Stimulated activated CD8-positive, alpha-beta memory T cell treated with anti-CD3 and anti-CD28 coated beads, Interleukin-2, amount 100 ng/mL, for 48 hours (primary cell): ENCODE data around the gene AGAP9.
"Not testable (repeated sequence)": the region's sequence is repeated elsewhere in the genome, so short reads cannot be mapped to it uniquely, and the experiment has no call there.

Source experiments
- DNase-seq, 2 donors: peaks; one replicate each; pipeline ENCODE4 v3.0.0-alpha.2; 2020; ENCODE audit warnings: low read depth in 2 of 2

Gene AGAP9

DNA sequence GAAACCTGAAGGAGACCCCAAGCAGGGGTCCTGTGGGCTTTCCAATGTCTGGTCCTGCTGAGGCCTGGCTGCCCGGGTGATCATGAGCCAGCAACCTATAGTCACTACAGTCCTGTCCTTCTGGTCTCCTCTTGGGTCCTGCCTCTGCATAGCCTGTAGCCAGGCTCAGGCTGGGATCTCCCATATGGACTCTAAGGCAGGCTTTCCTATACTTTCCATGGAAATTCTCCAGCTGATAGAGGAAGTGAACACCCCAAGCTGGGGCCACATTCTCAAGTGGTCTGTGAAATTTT is 66.0 kb downstream of the AGAP9 start:
- DNase-seq = no peak

DNA sequence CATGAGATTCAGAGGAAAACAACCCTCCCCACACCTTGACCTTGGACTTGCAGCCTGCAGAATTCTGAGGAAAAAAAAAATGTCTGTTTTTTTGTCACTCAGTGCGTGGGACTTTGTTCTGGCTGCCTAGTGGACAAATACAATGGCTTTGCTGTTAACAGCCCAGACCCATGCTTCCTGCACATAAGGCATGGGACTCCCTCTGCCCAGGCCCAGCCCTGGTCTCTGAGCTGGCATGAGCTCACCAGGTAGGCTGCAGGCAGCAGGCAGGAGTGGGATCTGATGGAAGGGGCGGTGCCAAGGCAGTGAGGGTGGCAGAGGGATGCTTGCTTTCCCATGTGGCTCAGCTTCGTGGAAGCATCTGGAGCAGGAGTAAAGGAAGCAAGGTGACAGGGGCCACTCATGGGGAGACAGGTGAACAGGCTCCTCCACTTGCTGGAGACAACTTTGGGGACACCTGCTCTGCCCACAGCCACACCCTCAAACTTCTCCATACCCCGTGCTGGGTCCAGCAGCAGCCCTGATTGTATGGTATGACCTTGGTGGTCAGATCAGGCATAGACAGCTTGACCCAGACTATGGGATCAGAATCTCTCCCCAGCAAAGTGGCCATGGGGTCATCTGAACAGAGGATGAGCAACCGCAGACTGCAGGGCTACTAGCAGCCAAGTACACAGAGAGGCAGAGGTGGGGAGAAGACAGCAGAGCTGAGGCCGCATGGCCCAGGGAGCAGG is 66.5 kb downstream of the AGAP9 start:
- DNase-seq = no peak

DNA sequence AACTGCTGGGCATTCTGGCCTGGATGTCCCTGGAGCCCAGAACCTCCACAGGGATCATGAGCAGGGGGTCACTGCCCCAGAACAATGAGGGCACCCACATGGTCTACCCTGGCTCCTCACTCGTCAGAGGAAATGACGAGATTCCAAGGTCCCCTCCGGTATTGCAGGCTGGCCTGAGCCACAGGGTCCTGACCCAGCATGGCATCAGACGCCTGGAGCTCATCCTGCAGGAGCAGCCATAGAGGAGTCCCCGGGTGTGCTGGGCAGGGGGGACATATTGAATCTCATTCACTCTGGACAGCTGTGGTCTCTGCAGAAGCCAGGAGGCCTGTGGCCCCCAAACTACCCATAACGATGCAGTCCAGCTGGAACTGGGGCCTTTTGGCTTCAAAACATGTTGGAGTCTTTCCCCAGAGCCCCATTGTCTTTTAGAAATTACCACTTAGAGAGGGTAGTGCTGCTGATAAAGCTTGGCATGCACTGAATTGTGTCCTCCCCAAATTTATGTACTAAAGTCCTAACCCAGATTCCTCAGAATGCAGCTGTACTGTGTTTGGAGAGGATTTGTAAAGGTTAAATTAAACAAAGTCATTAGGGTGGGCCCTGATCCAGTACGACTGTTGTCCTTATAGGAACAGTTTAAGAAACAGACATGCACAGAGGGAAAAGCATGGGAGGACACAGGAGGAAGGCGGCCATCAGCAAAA is 67.2 kb downstream of the AGAP9 start:
- DNase-seq = no peak

DNA sequence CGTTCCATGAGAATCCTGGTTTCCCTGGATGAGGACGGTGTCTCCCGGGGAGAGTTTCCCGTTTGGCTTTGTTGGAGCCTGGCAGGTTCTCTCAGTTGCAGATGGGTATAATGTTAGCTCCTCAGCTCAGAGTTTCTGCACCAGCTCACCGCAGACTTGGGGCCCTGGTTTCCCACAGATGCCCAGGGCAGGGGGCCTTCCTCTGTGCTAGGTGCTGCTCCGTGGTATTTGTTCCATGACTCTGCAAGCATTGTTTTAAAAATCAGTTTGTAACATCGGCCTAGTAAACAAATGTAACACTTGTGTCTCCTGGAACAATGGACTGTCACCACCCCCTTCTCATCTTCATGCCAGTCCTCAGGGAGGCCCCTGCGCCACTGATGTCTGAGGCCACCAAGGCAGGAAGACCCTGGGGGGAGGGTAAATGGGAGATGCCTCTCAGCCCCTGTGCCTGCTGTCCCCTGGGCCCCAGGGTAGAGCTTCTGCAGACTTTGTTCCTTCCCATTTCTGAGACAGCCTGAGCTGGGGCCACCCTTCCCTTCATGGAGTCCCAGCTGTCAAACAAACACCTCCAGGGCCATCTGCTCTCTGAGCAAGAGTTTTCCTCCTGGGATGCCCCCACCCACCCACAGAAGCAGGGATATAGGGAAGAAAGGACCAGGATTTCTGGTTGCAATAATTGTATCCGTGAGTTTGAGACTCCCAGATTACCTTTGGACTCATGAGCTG is 67.9 kb downstream of the AGAP9 start:
- not testable (repeated sequence) for DNase-seq

DNA sequence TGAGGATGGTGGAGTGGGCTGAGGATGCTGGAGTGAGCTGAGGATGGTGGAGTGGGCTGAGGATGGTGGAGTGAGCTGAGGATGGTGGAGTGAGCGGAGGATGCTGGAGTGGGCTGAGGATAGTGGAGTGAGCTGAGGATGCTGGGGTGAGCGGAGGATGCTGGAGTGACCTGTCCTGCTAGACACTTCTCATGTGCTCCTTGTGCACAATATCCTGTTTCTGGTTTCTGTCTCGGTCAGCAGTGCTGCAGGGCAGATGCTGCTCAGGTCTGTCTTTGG is 68.7 kb downstream of the AGAP9 start:
- no peak for DNase-seq

DNA sequence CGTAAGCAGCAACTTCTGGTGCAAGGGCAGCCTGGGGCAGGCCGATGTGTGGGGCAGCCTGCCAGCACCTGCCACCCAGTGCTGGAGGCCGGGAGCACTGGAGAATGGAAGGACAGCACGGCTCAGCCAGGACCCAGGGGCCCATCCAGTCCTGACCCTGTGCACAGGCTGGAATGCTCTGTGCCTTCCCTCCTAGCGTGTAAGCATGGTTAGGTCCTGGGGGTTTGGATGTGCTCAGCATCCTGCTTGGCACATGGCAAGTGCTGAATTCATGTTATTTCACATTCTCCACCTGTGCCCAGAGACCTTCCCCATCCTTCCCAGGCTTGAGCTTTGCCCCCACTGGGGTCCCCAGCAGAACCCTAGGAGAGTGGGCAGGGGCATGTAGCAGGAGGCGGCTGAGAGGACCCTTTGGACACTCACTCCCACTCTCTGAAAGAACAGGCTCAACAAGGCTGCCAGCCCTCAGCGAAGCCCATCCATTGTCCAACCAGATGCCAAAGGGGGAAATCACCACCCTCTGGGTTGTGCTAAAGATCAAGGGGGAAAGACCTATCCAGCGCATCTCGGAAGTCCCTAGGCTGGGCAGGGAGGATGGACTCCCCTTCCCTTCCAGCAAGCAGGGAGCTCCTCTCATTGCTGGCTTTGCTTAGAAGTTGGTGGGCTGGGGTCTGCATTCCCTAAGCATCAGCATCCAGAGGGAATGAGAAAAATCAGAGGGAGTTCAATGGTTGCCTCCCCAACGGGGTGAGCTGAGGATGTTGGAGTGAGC is 69.2 kb downstream of the AGAP9 start:
- no peak for DNase-seq

DNA sequence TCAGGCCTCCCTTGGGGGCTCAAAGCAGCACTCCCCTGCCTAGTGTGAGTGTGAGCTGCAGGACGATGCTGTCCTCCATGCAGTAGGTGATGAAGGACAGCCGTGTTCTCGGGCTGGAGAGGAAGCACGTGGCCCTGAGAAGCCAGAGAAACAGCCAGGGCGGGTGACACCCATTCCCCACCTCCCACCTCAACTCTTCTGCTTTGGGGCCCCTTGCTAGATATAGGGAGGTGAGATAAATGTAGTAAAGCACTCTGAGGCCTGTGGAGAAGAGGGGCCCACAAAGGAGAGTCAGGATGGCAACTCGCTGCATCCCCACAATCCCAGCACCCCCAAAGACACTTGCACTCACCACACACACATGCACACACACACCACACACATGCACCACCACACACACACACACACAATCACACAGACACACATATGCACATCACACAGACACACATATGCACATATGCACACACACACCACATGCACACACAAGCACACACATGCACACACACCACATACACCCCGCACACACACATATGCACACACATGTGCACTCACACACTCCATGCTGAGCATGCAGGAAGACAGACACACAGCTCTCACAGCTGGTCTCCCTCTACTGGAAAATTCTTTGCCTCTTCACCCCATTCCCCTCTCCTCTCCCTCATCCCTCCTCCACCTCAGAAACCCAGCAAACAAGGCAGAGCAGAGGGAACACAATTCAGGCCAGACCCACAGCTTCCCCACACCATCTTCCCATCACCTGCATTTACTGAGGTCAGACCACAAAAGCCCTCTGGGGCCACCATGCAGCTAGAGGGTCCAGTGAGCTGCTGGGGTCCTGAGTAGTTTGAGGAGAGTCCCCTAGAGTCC is 70.1 kb downstream of the AGAP9 start:
- DNase-seq = no peak

DNA sequence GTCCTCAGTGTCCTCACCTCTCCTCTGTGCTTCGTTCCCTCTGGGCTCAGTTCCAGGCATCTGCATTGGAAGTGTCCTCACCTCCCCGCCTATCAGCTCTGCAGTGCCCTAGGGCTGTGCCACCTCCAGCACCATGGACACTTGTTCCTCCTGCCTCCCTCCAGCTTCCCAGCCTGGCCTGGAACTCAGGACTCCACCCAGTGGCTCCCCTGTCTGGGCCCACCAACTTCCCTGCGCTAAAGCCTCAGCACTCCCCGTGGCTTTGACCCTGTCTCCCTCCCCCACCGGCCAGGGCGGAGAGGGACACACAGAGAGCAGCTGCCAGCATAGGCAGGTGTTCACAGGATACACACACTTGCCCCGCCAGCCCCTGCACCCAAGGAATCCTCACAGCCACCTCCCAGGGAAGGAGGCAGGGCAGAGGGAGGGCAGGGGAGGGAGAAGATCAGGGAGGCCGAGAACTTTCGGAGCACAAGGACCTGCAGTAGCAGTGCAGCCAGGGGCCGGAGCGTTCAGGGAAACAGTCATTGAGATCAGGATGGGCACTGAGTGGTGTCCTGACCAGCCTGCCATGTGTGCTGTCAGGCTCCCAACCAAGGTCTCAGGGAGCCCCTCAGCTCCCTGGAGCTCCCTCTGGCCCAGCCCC is 70.8 kb downstream of the AGAP9 start:
- no peak for DNase-seq

DNA sequence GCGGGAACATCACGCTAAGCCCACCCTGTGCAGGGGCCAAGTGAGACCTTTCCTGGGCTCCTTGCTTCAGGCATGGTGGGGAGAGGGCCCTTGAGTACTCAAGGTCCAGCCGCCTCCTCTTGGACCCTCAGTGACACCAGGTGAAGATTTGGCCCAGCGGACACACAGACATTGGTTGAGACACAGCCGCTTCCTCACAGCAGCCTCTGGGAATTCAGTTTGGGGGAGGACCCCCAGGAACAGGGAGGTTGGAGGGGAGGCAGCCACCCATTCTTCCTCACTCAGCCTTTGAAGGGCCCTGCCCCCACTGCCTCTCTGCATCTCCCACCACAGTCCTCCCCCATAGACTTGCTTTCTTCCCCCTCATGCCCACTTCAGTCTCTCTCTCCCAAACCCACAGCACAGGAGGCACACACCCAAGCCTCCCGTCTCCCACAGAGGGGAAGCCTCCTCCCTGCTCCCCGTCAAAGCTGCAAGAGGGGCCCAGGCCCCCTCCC is 71.4 kb downstream of the AGAP9 start:
- DNase-seq = no peak
